ENCODE measurements around the gene COPRS.
"Not testable (repeated sequence)": the region's sequence is repeated elsewhere in the genome, so short reads cannot be mapped to it uniquely, and the experiment has no call there.

COPRS gene

GRCh38 chr17:31838636-31839225 is 20.3 kb downstream of the COPRS start:
- DNase-seq (ENCODE audit: low spot score), result no peak
- in situ Hi-C loops (cut with MboI; ENCODE audit: low sequenced_read_pairs, unreplicated experiment), result loop anchor here (25.0 kb wide), 1 partner anchor 401 kb away; no protein-coding TSS in a partner anchor
- no peak for TF ChIP-seq CTCF (IDR thresholded peaks at IDR 0.05; ENCODE audit: borderline replicate concordance, control extremely low read depth, extremely low read depth, insufficient read depth, missing control alignments)

GRCh38 chr17:31835984-31836383 is 23.1 kb downstream of the COPRS start:
- in situ Hi-C loops (cut with MboI; ENCODE audit: low sequenced_read_pairs, unreplicated experiment), result loop anchor here (25.0 kb wide), 1 partner anchor 399 kb away; no protein-coding TSS in a partner anchor
- no peak for TF ChIP-seq CTCF (IDR thresholded peaks at IDR 0.05; ENCODE audit: borderline replicate concordance, control extremely low read depth, extremely low read depth, insufficient read depth, missing control alignments)
- no peak for DNase-seq (ENCODE audit: low spot score)

- in situ Hi-C loops (cut with MboI; ENCODE audit: low sequenced_read_pairs, unreplicated experiment), result loop anchor here (25.0 kb wide), 1 partner anchor 397 kb away; no protein-coding TSS in a partner anchor
- DNase-seq (ENCODE audit: low spot score), result peak; percentile 51
- TF ChIP-seq CTCF (IDR thresholded peaks at IDR 0.05; ENCODE audit: borderline replicate concordance, control extremely low read depth, extremely low read depth, insufficient read depth, missing control alignments), result no peak
These were observed 24.6 kb downstream of the COPRS start for GRCh38 chr17:31834448-31834847.

- DNase-seq (ENCODE audit: low spot score), result no peak
- TF ChIP-seq CTCF (IDR thresholded peaks at IDR 0.05; ENCODE audit: borderline replicate concordance, control extremely low read depth, extremely low read depth, insufficient read depth, missing control alignments), result no peak
- in situ Hi-C loops (cut with MboI; ENCODE audit: low sequenced_read_pairs, unreplicated experiment), result loop anchor here (25.0 kb wide), 1 partner anchor 395 kb away; no protein-coding TSS in a partner anchor
These were observed 26.3 kb downstream of the COPRS start for GRCh38 chr17:31832746-31833145.

GRCh38 chr17:31830971-31831858 is 27.8 kb downstream of the COPRS start:
- DNase-seq (ENCODE audit: low spot score), result no peak
- TF ChIP-seq CTCF (IDR thresholded peaks at IDR 0.05; ENCODE audit: borderline replicate concordance, control extremely low read depth, extremely low read depth, insufficient read depth, missing control alignments), result no peak
- in situ Hi-C loops (cut with MboI; ENCODE audit: low sequenced_read_pairs, unreplicated experiment), result loop anchor here (25.0 kb wide), 1 partner anchor 394 kb away; no protein-coding TSS in a partner anchor

GRCh38 chr17:31829649-31830048 is 29.4 kb downstream of the COPRS start:
- DNase-seq (ENCODE audit: low spot score), result no peak
- in situ Hi-C loops (cut with MboI; ENCODE audit: low sequenced_read_pairs, unreplicated experiment), result loop anchor here (25.0 kb wide), 1 partner anchor 392 kb away; no protein-coding TSS in a partner anchor
- no peak for TF ChIP-seq CTCF (IDR thresholded peaks at IDR 0.05; ENCODE audit: borderline replicate concordance, control extremely low read depth, extremely low read depth, insufficient read depth, missing control alignments)

- DNase-seq (ENCODE audit: low spot score), result not testable (repeated sequence)
- in situ Hi-C loops (cut with MboI; ENCODE audit: low sequenced_read_pairs, unreplicated experiment), result loop anchor here (25.0 kb wide), 1 partner anchor 392 kb away; no protein-coding TSS in a partner anchor
These were observed 30.1 kb downstream of the COPRS start for GRCh38 chr17:31828955-31829354.

Measured in GM13976 (cell line).